Fibroblast of the aortic adventitia (primary cell): ENCODE results near the gene MAPKAPK5. TPM values are rescaled to one million over a fixed set of nuclear protein-coding genes. Genes with fewer than 3 reads are reported as not detected.

Source experiments
- DNase-seq: peaks from one replicate; pipeline ENCODE4 v3.0.0-alpha.2; 2010; ENCODE audit warnings: low read depth
- H3K4me3 ChIP-seq: 2 replicates; pipeline ENCODE4 v1.5.1; 2011; ENCODE audit warnings: low read depth, mild to moderate bottlenecking, control low read depth, low read length, moderate library complexity
- total RNA-seq: library from RNA; depleted of rRNA; stranded (reverse); fragments of >200 nt; gene quantifications from 2 replicates; pipeline ENCODE4 v1.2.3, GENCODE V29; 2012; ENCODE audit warnings: low replicate concordance
- TF ChIP-seq, protein P1 (sequence below): IDR thresholded peaks from 2 replicates; pipeline ENCODE4 v1.5.1; 2011; ENCODE audit warnings: mild to moderate bottlenecking, low read length, control low read depth, inconsistent platforms; ENCODE audit not compliant: insufficient read depth

The MAPKAPK5 gene
- total RNA-seq, 1 donor: 34.6 TPM

DNA sequence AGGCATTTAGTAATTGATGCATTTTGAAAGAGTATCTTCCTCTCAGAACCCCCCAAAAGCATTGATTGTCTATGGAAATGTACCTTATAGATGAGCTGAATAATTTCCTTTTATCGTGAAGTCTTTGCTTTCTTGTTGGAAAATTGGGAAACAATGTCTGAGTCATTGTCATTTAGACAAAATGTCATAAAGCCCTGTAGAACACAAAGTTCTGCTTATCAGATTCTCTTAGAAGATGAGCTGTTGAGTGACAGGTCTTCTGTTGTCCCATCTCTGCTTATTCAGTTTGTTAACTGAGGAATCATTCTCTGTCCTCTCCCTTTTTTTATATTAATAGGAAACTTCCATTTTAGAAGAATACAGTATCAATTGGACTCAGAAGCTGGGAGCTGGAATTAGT is 22.9 kb downstream of the MAPKAPK5 start:
- no peak for DNase-seq
- H3K4me3 ChIP-seq: no peak overlapping the region
- TF ChIP-seq, protein P1, sequence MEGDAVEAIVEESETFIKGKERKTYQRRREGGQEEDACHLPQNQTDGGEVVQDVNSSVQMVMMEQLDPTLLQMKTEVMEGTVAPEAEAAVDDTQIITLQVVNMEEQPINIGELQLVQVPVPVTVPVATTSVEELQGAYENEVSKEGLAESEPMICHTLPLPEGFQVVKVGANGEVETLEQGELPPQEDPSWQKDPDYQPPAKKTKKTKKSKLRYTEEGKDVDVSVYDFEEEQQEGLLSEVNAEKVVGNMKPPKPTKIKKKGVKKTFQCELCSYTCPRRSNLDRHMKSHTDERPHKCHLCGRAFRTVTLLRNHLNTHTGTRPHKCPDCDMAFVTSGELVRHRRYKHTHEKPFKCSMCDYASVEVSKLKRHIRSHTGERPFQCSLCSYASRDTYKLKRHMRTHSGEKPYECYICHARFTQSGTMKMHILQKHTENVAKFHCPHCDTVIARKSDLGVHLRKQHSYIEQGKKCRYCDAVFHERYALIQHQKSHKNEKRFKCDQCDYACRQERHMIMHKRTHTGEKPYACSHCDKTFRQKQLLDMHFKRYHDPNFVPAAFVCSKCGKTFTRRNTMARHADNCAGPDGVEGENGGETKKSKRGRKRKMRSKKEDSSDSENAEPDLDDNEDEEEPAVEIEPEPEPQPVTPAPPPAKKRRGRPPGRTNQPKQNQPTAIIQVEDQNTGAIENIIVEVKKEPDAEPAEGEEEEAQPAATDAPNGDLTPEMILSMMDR: no peak

DNA sequence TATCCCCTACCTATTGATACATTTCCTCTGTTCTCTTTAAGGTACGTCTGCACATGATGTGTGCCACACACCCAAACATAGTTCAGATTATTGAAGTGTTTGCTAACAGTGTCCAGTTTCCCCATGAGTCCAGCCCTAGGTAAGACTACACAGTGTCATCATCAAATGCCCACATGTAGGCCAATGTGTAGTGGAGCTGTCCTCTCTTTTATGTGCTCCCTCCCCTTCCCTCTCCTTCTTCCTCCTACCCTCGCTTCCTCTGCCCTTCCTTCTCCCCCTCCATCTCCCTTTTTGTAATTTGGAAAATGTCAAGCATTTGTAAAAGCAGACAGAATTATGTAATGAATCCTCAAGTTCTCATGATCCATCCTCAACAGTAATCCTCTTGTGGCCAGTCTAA is 25.5 kb downstream of the MAPKAPK5 start:
- no peak overlapping the region for H3K4me3 ChIP-seq
- TF ChIP-seq, protein P1: no peak
- DNase-seq: no peak

DNA sequence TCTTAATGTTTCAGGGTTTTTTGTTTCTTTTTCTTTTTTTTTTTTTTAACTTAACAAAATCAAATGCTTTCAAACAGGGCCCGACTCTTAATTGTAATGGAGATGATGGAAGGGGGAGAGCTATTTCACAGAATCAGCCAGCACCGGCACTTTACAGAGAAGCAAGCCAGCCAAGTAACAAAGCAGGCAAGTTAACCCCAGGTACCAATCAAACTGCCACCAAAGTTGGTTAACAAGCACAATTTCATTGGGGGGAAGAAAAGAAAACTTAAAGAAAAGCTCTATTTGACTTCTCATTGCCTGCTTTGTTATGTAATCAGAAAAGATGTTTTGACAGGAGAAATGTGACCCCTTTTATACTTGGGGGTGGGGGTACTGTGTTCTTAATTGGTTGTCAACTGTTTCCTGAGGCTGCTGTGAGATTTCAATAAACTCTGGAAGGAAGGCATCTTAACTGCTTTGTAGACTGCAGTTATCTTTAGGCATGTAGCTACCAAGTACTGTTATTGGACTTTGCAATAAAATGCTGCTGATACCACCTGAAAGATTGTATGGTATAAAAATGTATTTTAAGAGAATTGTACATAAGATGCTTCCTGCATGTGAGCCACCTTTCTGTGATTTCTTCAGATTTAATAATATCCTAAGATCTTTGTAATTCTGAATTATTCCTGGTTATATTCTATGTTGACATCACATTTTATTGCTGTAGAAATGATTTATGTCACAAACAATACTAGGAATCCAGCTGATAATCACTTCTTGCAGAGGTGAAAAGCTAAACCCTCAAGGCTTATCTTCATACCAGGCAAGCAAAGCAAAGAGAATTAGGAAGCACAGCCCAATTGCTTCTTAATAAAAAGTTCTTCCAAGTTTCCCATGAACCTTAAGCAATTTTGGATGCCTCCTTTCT is 26.9 kb downstream of the MAPKAPK5 start:
- no peak for DNase-seq
- no peak overlapping the region for H3K4me3 ChIP-seq
- TF ChIP-seq, protein P1: no peak

DNA sequence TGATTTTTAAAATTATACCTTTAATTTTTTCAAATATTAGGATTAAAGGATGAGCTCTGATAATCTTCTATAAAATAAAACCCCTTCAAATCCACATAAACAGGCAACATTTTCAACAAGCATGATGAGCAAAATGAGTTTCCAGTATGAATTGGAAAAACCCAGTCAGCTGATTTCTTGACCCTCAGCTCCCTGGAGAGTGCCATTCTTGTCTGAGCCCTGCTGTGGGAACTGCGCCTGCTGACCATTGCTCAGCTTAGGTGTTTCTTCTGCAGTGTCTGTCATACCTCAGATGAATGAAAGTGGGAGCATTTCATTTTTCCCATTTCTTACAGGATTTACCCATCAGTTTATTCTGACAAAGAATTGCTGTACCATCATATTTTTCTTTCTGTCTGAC is 27.6 kb downstream of the MAPKAPK5 start:
- TF ChIP-seq, protein P1: no peak
- H3K4me3 ChIP-seq: no peak overlapping the region
- no peak for DNase-seq

DNA sequence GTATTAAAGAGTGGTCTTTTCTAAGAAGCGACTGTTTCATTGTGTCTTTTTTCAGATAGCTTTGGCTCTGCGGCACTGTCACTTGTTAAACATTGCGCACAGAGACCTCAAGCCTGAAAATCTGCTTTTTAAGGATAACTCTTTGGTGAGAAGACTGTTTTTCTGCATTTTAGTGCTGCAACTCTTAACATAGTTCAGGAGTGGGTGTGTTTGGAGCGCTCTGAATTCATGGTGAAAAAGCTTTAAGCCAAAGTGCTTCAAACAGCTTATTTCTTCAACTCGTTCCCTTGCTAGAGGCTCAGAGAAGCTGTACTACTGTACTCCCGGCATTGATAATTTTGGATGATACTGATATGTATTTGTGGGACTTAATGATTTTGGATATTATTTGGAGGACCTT is 28.2 kb downstream of the MAPKAPK5 start:
- no peak overlapping the region for H3K4me3 ChIP-seq
- TF ChIP-seq, protein P1: no peak
- no peak for DNase-seq

DNA sequence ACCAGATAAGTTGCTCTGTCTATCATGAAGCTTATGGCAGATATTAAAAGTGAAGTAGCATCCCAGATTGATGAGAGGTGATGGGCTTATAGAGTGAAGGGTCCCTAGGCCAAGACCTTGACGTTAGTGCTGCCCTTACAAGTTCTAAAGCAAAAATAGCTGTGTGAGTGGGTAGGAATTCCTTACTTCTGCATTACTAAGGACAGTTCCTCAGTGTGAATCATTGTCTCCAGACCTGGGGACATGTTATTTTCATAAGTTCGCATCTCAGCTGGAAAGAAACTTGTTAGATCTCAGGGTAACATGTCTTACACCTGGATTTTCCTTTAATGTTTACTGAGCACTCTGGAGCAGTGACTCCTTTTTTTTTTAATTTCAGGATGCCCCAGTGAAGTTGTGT is 28.7 kb downstream of the MAPKAPK5 start:
- H3K4me3 ChIP-seq: no peak overlapping the region
- TF ChIP-seq, protein P1: no peak
- DNase-seq: no peak

DNA sequence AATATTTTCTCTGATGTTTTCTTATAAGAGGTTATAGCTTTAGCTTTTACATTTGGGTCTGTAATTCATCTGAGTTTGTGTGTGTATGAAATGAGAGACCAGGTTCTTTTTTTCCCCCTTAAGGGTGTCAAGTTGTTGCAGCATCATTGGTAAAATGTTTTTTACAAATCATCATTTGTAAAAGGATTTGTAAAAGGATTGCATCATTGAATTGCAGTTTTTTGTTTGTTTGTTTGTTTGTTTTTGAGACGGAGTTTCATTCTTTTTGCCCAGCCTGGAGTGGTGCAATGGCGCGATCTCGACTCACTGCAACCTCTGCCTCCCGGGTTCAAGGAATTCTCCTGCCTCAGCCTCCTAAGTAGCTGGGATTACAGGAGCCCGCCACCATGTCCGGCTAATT is 31.1 kb downstream of the MAPKAPK5 start:
- TF ChIP-seq, protein P1: no peak
- H3K4me3 ChIP-seq: no peak overlapping the region

More for the DNA sequence above, 31.1 kb downstream of the MAPKAPK5 start:
- DNase-seq: no peak
